Measurements from ENCODE around the gene CYB5RL. TPM values are rescaled to one million over a fixed set of nuclear protein-coding genes. Genes with fewer than 3 reads are reported as not detected.
A peak's percentile ranks its signal among the peaks of the same experiment; 100 is the strongest.

The CYB5RL gene
- total RNA-seq, 1 donor from 2014 or later = 9.0 TPM

GRCh38 chr1:54161495-54162168, 38.2 kb downstream of the CYB5RL start:
- intact Hi-C loops (cut with DNase I) = no loop called here
- no peaks in the 10 kb centered on the region for H3K9me3 ChIP-seq
- H3K36me3 ChIP-seq = no peaks in the 10 kb centered on the region
- ATAC-seq (no peak), DNase-seq (no peak)
- H3K27ac ChIP-seq = no peak overlapping the region
- no peaks in the 10 kb centered on the region for H3K27me3 ChIP-seq (ENCODE audit: low read depth)
- no peaks in the 10 kb centered on the region for H3K4me1 ChIP-seq
- TF ChIP-seq, protein P1, sequence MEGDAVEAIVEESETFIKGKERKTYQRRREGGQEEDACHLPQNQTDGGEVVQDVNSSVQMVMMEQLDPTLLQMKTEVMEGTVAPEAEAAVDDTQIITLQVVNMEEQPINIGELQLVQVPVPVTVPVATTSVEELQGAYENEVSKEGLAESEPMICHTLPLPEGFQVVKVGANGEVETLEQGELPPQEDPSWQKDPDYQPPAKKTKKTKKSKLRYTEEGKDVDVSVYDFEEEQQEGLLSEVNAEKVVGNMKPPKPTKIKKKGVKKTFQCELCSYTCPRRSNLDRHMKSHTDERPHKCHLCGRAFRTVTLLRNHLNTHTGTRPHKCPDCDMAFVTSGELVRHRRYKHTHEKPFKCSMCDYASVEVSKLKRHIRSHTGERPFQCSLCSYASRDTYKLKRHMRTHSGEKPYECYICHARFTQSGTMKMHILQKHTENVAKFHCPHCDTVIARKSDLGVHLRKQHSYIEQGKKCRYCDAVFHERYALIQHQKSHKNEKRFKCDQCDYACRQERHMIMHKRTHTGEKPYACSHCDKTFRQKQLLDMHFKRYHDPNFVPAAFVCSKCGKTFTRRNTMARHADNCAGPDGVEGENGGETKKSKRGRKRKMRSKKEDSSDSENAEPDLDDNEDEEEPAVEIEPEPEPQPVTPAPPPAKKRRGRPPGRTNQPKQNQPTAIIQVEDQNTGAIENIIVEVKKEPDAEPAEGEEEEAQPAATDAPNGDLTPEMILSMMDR (IDR thresholded peaks at IDR 0.05) = no peak
- no peak overlapping the region for H3K4me3 ChIP-seq

DNA sequence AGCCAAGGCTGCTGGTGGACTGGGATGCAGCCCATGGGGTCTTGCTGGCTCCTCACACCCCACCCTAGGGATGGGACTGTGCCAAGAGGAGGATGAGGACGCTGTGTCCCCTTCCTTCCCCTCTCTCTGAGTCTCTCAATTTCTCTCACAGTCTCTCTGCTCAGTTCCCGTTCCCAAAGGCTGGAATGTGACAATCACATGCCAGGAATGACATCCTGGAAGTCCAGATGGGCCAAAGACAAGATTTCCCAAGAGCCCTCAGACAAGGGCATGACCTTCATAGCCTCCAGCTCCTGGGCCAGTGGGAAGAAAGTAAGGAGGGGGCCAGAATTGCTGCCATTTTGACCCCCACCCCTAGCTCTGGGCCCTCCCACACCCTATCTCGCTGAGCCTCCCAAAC, 39.5 kb downstream of the CYB5RL start:
- intact Hi-C loops (cut with DNase I) = no loop called here
- Histone ChIP-seq H3K4me3 (no peak overlapping the region), H3K27me3 (ENCODE audit: low read depth) (no peaks in the 10 kb centered on the region), H3K27ac (no peak overlapping the region), H3K9me3 (no peaks in the 10 kb centered on the region), H3K36me3 (no peaks in the 10 kb centered on the region), H3K4me1 (no peaks in the 10 kb centered on the region)
- DNase-seq (no peak), ATAC-seq (peak in 1 of 2 donors; percentile 30)
- TF ChIP-seq, protein P1 (IDR thresholded peaks at IDR 0.05) = no peak

DNA sequence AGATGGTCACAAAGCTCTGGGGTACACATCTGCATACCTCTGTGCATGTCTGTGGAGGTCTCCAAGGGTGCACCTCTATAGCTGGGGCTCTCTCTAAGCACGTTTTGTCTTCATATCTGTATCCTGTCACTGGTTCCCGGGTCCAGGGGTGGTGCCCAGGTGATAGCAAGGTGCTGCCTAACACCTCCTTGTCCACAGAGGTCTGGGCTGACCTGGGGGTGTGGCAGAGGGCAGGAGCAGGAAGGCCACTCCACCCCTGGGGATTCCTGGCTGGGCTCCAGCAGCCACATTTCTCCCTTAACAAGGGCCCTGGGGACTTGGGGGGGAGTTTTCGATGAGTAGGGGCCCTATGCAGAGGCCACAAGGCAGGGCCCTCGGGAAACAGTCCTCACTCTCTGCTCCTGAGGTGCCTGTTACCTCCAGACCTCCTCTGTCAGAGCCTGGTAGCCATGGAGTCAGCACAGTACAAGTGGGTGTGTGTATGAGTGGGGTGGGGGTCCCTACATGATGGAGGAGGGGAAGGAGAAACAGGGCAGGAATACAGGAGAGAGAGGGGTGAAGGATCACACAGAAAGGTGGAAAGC, 40.0 kb downstream of the CYB5RL start:
- H3K4me3 ChIP-seq = no peak overlapping the region
- no peaks in the 10 kb centered on the region for H3K4me1 ChIP-seq
- intact Hi-C loops (cut with DNase I) = no loop called here
- H3K27ac ChIP-seq = no peak overlapping the region
- DNase-seq (no peak), ATAC-seq (peak in 1 of 2 donors; percentile 32)
- no peaks in the 10 kb centered on the region for H3K36me3 ChIP-seq
- no peaks in the 10 kb centered on the region for H3K27me3 ChIP-seq (ENCODE audit: low read depth)
- TF ChIP-seq, protein P1 (IDR thresholded peaks at IDR 0.05) = no peak
- no peaks in the 10 kb centered on the region for H3K9me3 ChIP-seq

DNA sequence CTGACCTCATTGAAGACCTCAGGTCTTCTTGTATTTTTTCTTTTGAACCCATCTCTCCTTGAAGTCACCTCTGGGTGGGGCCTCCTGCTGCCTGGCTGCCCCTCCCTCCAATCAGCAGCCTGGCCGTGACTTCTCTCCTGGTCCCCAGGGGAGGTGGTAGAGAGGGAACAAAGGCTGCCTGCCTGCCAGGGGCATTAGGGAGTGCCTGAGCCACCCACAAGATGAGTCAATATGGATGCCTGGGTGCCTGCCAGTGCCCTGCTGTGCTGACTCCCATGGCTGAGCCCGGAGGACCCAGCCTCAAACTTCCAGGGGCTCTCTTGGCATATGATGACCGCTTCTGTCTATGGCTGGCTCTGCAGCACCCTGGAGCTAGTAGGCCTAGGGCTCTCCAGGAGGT, 41.8 kb downstream of the CYB5RL start:
- Histone ChIP-seq H3K4me1 (no peaks in the 10 kb centered on the region), H3K27ac (no peak overlapping the region), H3K9me3 (no peaks in the 10 kb centered on the region), H3K36me3 (no peaks in the 10 kb centered on the region), H3K27me3 (ENCODE audit: low read depth) (no peaks in the 10 kb centered on the region), H3K4me3 (no peak overlapping the region)
- DNase-seq (no peak), ATAC-seq (no peak)
- TF ChIP-seq, protein P1 (IDR thresholded peaks at IDR 0.05) = no peak
- intact Hi-C loops (cut with DNase I) = no loop called here

DNA sequence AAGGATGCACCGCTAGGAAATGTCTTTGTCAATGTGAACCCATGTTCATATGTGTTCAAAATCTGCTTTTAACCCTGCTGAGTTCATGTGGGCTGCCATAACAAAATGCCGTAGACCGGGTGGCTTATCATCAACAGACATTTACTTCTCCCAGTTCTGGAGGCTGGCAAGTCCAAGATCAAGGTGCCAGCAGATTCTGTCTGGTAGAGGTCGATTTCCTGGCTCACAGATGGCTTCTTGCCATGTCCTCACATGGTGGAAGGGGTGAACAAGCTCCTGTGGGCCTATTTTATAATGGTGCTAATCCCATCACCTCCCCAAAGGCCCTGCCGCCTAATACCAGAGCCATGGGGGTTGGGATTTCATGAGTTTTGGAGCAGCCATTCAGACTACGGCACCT, 42.4 kb downstream of the CYB5RL start:
- no peak overlapping the region for H3K27ac ChIP-seq
- no peak overlapping the region for H3K4me3 ChIP-seq
- intact Hi-C loops (cut with DNase I) = no loop called here
- DNase-seq (no peak), ATAC-seq (no peak)
- H3K4me1 ChIP-seq = no peaks in the 10 kb centered on the region
- TF ChIP-seq, protein P1 (IDR thresholded peaks at IDR 0.05) = no peak
- H3K27me3 ChIP-seq (ENCODE audit: low read depth) = no peaks in the 10 kb centered on the region
- no peaks in the 10 kb centered on the region for H3K9me3 ChIP-seq
- H3K36me3 ChIP-seq = no peaks in the 10 kb centered on the region

Data from lower lobe of right lung (tissue), 2 donors.